SK-N-SH treated with all-trans-retinoic acid at 6 μM for 48 hours (cell line): ENCODE results near the gene BTF3L4.

Experiments
- ATAC-seq: fragments of 200-7000 bp; cut with Tn5 transposase; 3 replicates; pipeline ENCODE4 v1.9.1; 2020; ENCODE audit warnings: mild to moderate bottlenecking, moderate library complexity
- ARNTL ChIP-seq: fragments of 450-650 bp; formaldehyde crosslinking; IDR thresholded peaks from 2 replicates; pipeline ENCODE4 v1.5.0; 2020; ENCODE audit warnings: low read depth, mild to moderate bottlenecking, moderate library complexity, borderline replicate concordance
- BACH2 ChIP-seq: fragments of 250-450 bp; sonication (Bioruptor Pico); IDR thresholded peaks from 2 replicates; pipeline ENCODE4 v1.9.0; 2021; ENCODE audit warnings: mild to moderate bottlenecking, borderline replicate concordance
- CSDC2 ChIP-seq: fragments of 250-450 bp; sonication (Bioruptor Pico); IDR thresholded peaks from 2 replicates; pipeline ENCODE4 v1.5.0; 2020; ENCODE audit warnings: mild to moderate bottlenecking, moderate library complexity
- CSRNP3 ChIP-seq: fragments of 250-450 bp; sonication (Bioruptor Pico); IDR thresholded peaks from 2 replicates; pipeline ENCODE4 v1.5.1; 2021; ENCODE audit warnings: mild to moderate bottlenecking, moderate library complexity
- ESRRG ChIP-seq: fragments of 250-450 bp; sonication (Bioruptor Pico); IDR thresholded peaks from 2 replicates; pipeline ENCODE4 v1.6.1; 2021; ENCODE audit warnings: mild to moderate bottlenecking
- GLIS3 ChIP-seq: fragments of 250-450 bp; sonication (Bioruptor Pico); IDR thresholded peaks from 2 replicates; pipeline ENCODE4 v1.5.0; 2020; ENCODE audit warnings: mild to moderate bottlenecking, moderate library complexity
- ISL1 ChIP-seq: fragments of 250-450 bp; sonication (Bioruptor Pico); IDR thresholded peaks from 2 replicates; pipeline ENCODE4 v2.1.2; 2022; ENCODE audit warnings: mild to moderate bottlenecking, moderate library complexity
- OSR1 ChIP-seq: fragments of 250-450 bp; sonication (Bioruptor Pico); IDR thresholded peaks from 2 replicates; pipeline ENCODE4 v1.8.0; 2022; ENCODE audit warnings: moderate library complexity, mild to moderate bottlenecking, inconsistent platforms
- PPARA ChIP-seq: fragments of 250-450 bp; sonication (Bioruptor Pico); IDR thresholded peaks from 2 replicates; pipeline ENCODE4 v1.5.0; 2020; ENCODE audit warnings: mild to moderate bottlenecking, borderline replicate concordance
- SNAI2 ChIP-seq: fragments of 250-450 bp; sonication (Bioruptor Pico); IDR thresholded peaks from 2 replicates; pipeline ENCODE4 v1.5.0; 2020; ENCODE audit warnings: mild to moderate bottlenecking, moderate library complexity
- TCF4 ChIP-seq: fragments of 250-450 bp; sonication (Bioruptor Pico); IDR thresholded peaks from 2 replicates; pipeline ENCODE4 v1.8.0; 2021; ENCODE audit warnings: mild to moderate bottlenecking, moderate library complexity, borderline replicate concordance
- TOX ChIP-seq: fragments of 250-450 bp; sonication (Bioruptor Pico); IDR thresholded peaks from 2 replicates; pipeline ENCODE4 v1.8.0; 2021; ENCODE audit warnings: mild to moderate bottlenecking, moderate library complexity, borderline replicate concordance
- ZC3H10 ChIP-seq: fragments of 250-450 bp; sonication (Bioruptor Pico); IDR thresholded peaks from 2 replicates; pipeline ENCODE4 v1.5.1; 2021; ENCODE audit warnings: mild to moderate bottlenecking, moderate library complexity
- ZFP3 ChIP-seq: fragments of 250-450 bp; sonication (Bioruptor Pico); IDR thresholded peaks from 2 replicates; pipeline ENCODE4 v1.5.0; 2020; ENCODE audit warnings: mild to moderate bottlenecking, moderate library complexity
- ZNF565 ChIP-seq: fragments of 450-650 bp; formaldehyde crosslinking; conservative IDR thresholded peaks from 2 replicates; pipeline ENCODE4 v1.5.0; 2020; ENCODE audit warnings: low read depth, mild to moderate bottlenecking, moderate library complexity
- ZNF70 ChIP-seq: fragments of 450-650 bp; formaldehyde crosslinking; IDR thresholded peaks from 2 replicates; pipeline ENCODE4 v1.5.0; 2020; ENCODE audit warnings: mild to moderate bottlenecking, moderate library complexity
- ZNF8 ChIP-seq: fragments of 450-650 bp; formaldehyde crosslinking; IDR thresholded peaks from 2 replicates; pipeline ENCODE4 v1.5.0; 2020; ENCODE audit warnings: mild to moderate bottlenecking, moderate library complexity
- TF ChIP-seq, protein P1 (sequence below): fragments of 250-450 bp; sonication (Bioruptor Pico); IDR thresholded peaks from 2 replicates; pipeline ENCODE4 v1.8.0; 2021; ENCODE audit warnings: low read depth, mild to moderate bottlenecking, moderate library complexity, borderline replicate concordance
- TF ChIP-seq, protein P2 (sequence below): fragments of 250-450 bp; sonication (Bioruptor Pico); IDR thresholded peaks from 2 replicates; pipeline ENCODE4 v1.8.0; 2020; ENCODE audit warnings: mild to moderate bottlenecking, moderate library complexity, borderline replicate concordance
- TF ChIP-seq, protein P3 (sequence below): fragments of 250-450 bp; sonication (Bioruptor Pico); IDR thresholded peaks from 2 replicates; pipeline ENCODE4 v1.5.0; 2020; ENCODE audit warnings: mild to moderate bottlenecking, moderate library complexity
- TF ChIP-seq, protein P4 (sequence below): fragments of 250-450 bp; sonication (Bioruptor Pico); IDR thresholded peaks from 2 replicates; pipeline ENCODE4 v1.5.1; 2020; ENCODE audit warnings: low read depth, mild to moderate bottlenecking, moderate library complexity

BTF3L4 gene

DNA sequence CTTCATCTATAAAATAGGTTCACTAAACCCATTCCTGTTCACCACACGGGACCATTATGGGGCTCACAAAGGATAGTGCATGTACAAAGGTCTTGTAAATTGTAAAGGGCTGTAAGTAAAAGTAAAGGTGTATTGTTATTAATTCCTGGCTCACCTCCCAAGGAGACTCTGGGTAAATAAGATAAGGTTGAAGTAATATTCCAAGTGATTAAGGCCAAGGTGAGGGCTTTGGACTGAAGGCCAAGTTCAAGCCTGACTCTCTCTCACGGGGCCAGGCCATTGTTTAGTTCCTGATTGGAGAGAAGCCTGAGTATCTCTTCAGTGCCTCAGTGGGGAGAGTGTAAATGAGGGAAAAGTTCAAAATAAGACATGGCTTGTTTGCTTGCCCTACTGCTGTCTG is 66.3 kb downstream of the BTF3L4 start:
- TF ChIP-seq ZFP3 (CRISPR knock-in tag) (no peak), TOX (no peak), ZNF8 (CRISPR knock-in tag) (no peak), PPARA (no peak), BACH2 (no peak), CSDC2 (CRISPR knock-in tag) (no peak), ZNF70 (CRISPR knock-in tag) (no peak), OSR1 (no peak), ZNF565 (no peak), CSRNP3 (CRISPR knock-in tag) (no peak), ISL1 (CRISPR knock-in tag) (no peak), GLIS3 (CRISPR knock-in tag) (no peak), SNAI2 (no peak), TCF4 (no peak), ESRRG (no peak), ZC3H10 (CRISPR knock-in tag) (no peak)
- TF ChIP-seq, protein P1, sequence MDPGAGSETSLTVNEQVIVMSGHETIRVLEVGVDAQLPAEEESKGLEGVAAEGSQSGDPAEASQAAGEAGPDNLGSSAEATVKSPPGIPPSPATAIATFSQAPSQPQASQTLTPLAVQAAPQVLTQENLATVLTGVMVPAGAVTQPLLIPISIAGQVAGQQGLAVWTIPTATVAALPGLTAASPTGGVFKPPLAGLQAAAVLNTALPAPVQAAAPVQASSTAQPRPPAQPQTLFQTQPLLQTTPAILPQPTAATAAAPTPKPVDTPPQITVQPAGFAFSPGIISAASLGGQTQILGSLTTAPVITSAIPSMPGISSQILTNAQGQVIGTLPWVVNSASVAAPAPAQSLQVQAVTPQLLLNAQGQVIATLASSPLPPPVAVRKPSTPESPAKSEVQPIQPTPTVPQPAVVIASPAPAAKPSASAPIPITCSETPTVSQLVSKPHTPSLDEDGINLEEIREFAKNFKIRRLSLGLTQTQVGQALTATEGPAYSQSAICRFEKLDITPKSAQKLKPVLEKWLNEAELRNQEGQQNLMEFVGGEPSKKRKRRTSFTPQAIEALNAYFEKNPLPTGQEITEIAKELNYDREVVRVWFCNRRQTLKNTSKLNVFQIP (CRISPR knock-in tag) = no peak
- ATAC-seq = no peak

DNA sequence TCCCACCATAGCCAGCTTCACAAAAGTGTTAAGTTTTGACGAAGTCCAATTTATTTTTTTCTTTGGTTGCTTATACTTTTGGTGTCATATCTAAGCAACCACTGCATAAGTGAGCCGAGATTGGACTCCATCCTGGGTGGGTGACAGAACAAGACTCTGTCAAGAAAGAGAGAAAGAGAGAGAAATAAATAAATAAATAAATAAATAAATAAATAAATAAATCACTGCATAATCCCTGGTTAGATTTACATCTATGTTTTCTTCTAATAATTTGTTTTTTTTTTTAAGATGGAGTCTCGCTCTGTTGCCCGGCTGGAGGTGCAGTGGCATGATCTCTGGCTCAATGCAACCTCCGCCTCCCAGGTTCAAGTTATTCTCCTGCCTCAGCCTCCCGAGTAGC is 67.5 kb downstream of the BTF3L4 start:
- no peak for TF ChIP-seq TOX
- TF ChIP-seq CSRNP3 (CRISPR knock-in tag) = no peak
- TF ChIP-seq ESRRG = no peak
- no peak for TF ChIP-seq ZNF70 (CRISPR knock-in tag)
- TF ChIP-seq, protein P2, sequence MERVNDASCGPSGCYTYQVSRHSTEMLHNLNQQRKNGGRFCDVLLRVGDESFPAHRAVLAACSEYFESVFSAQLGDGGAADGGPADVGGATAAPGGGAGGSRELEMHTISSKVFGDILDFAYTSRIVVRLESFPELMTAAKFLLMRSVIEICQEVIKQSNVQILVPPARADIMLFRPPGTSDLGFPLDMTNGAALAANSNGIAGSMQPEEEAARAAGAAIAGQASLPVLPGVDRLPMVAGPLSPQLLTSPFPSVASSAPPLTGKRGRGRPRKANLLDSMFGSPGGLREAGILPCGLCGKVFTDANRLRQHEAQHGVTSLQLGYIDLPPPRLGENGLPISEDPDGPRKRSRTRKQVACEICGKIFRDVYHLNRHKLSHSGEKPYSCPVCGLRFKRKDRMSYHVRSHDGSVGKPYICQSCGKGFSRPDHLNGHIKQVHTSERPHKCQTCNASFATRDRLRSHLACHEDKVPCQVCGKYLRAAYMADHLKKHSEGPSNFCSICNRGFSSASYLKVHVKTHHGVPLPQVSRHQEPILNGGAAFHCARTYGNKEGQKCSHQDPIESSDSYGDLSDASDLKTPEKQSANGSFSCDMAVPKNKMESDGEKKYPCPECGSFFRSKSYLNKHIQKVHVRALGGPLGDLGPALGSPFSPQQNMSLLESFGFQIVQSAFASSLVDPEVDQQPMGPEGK = no peak
- no peak for TF ChIP-seq ZC3H10 (CRISPR knock-in tag)
- no peak for TF ChIP-seq ZNF8 (CRISPR knock-in tag)
- TF ChIP-seq CSDC2 (CRISPR knock-in tag) = no peak
- TF ChIP-seq ARNTL (CRISPR knock-in tag) = no peak
- TF ChIP-seq, protein P3, sequence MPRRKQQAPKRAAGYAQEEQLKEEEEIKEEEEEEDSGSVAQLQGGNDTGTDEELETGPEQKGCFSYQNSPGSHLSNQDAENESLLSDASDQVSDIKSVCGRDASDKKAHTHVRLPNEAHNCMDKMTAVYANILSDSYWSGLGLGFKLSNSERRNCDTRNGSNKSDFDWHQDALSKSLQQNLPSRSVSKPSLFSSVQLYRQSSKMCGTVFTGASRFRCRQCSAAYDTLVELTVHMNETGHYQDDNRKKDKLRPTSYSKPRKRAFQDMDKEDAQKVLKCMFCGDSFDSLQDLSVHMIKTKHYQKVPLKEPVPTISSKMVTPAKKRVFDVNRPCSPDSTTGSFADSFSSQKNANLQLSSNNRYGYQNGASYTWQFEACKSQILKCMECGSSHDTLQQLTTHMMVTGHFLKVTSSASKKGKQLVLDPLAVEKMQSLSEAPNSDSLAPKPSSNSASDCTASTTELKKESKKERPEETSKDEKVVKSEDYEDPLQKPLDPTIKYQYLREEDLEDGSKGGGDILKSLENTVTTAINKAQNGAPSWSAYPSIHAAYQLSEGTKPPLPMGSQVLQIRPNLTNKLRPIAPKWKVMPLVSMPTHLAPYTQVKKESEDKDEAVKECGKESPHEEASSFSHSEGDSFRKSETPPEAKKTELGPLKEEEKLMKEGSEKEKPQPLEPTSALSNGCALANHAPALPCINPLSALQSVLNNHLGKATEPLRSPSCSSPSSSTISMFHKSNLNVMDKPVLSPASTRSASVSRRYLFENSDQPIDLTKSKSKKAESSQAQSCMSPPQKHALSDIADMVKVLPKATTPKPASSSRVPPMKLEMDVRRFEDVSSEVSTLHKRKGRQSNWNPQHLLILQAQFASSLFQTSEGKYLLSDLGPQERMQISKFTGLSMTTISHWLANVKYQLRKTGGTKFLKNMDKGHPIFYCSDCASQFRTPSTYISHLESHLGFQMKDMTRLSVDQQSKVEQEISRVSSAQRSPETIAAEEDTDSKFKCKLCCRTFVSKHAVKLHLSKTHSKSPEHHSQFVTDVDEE (CRISPR knock-in tag) = no peak
- TF ChIP-seq TCF4 = no peak
- no peak for TF ChIP-seq OSR1
- ATAC-seq = no peak

DNA sequence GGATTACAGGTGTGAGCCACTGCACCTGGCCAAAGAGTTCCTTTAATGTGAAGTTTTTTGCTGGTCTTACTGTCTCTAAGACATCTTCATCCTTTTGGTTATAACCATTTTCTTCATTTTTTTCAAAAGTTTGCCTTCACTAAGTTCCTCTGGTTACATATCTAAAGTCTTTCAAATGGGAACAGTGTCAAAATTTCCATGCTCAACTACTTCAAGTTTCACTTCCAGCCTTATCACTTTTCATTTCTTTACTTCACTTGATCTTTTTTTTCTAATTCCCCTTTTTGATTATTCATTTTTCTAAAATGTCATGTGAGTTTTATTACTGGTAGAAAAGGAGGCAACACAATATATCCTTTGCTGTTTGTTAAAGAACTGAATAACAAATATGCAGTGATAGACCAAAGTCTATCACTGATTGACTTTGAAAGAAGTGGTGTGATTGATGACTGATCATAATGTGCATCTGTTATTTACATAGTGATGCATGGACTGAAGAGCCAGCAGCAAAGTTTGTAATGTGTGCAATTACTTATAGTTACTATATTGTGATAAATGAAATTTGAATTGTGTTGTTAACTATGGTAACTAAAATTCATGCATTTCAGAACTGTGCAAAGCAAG is 69.8 kb downstream of the BTF3L4 start:
- ATAC-seq = no peak
- TF ChIP-seq OSR1 (no peak), CSRNP3 (CRISPR knock-in tag) (no peak), ZFP3 (CRISPR knock-in tag) (no peak), BACH2 (no peak), TCF4 (no peak)
- TF ChIP-seq, protein P4, sequence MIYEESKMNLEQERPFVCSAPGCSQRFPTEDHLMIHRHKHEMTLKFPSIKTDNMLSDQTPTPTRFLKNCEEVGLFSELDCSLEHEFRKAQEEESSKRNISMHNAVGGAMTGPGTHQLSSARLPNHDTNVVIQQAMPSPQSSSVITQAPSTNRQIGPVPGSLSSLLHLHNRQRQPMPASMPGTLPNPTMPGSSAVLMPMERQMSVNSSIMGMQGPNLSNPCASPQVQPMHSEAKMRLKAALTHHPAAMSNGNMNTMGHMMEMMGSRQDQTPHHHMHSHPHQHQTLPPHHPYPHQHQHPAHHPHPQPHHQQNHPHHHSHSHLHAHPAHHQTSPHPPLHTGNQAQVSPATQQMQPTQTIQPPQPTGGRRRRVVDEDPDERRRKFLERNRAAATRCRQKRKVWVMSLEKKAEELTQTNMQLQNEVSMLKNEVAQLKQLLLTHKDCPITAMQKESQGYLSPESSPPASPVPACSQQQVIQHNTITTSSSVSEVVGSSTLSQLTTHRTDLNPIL = no peak
- TF ChIP-seq, protein P2 = no peak
